ENCODE results near the gene EFCAB6.

- no peak for TF ChIP-seq POLR2A (IDR thresholded peaks at IDR 0.05)
- TF ChIP-seq CTCF (IDR thresholded peaks at IDR 0.05) = no peak
Measured at GRCh38 chr22:43570531-43571165, 241.5 kb downstream of the EFCAB6 start.

Measured in heart left ventricle (tissue), 13 donors.